ENCODE measurements around the gene DLG1. TPM values are rescaled to one million over a fixed set of nuclear protein-coding genes. Genes with fewer than 3 reads are reported as not detected.

DLG1 gene
- polyA plus RNA-seq, 1 donor from 2014 or later, result 43.9 TPM

GRCh38 chr3:197258168-197258755 is 40.1 kb downstream of the DLG1 start:
- H3K27ac ChIP-seq (ENCODE audit: low read length), result no peak overlapping the region

GRCh38 chr3:197257711-197258110 is 40.7 kb downstream of the DLG1 start:
- TF ChIP-seq TAF1 (IDR thresholded peaks at IDR 0.05; ENCODE audit: low read depth) (no peak), MXI1 (conservative IDR thresholded peaks at IDR 0.05; ENCODE audit: poor library complexity, severe bottlenecking) (no peak), CTCF (IDR thresholded peaks at IDR 0.05; ENCODE audit: poor library complexity, severe bottlenecking) (no peak), RAD21 (conservative IDR thresholded peaks at IDR 0.05) (no peak), SMC3 (conservative IDR thresholded peaks at IDR 0.05; ENCODE audit: poor library complexity) (no peak), REST (IDR thresholded peaks at IDR 0.05; ENCODE audit: borderline replicate concordance) (no peak), EZH2 (IDR thresholded peaks at IDR 0.05; ENCODE audit: borderline replicate concordance, insufficient read depth, low read length, poor library complexity, severe bottlenecking) (no peak), POLR2AphosphoS5 (IDR thresholded peaks at IDR 0.05) (no peak), EP300 (conservative IDR thresholded peaks at IDR 0.05; ENCODE audit: poor library complexity, severe bottlenecking) (no peak)

More at GRCh38 chr3:197258168-197258755, 40.1 kb downstream of the DLG1 start:
- Histone ChIP-seq H3K79me2 (replicated peaks; ENCODE audit: insufficient read depth, low read length) (peaks cover 42% of the 10 kb centered on the region), H3K4me3 (ENCODE audit: low read length) (peak overlapping the region; percentile 53), H3K9ac (ENCODE audit: low read length) (no peak overlapping the region), H3K27me3 (ENCODE audit: insufficient read depth, low read depth, low read length) (no peaks in the 10 kb centered on the region), H3K9me2 (ENCODE audit: insufficient read depth, low read length) (no peaks in the 10 kb centered on the region), H3K9me3 (ENCODE audit: low read length) (no peaks in the 10 kb centered on the region), H3K4me2 (ENCODE audit: low read length) (peak overlapping the region; percentile 10), H4K20me1 (ENCODE audit: insufficient read depth) (no peaks in the 10 kb centered on the region), H3K36me3 (ENCODE audit: insufficient read depth, low read length) (no peaks in the 10 kb centered on the region), H2AFZ (ENCODE audit: low read depth, low read length) (no peak overlapping the region), H3F3A (ENCODE audit: insufficient read depth, low read length, poor library complexity, severe bottlenecking) (no peaks in the 10 kb centered on the region)
- TF ChIP-seq EP300 (conservative IDR thresholded peaks at IDR 0.05; ENCODE audit: poor library complexity, severe bottlenecking), result no peak
- no peak for TF ChIP-seq SMC3 (conservative IDR thresholded peaks at IDR 0.05; ENCODE audit: poor library complexity)
- no peak for TF ChIP-seq CTCF (IDR thresholded peaks at IDR 0.05; ENCODE audit: poor library complexity, severe bottlenecking)

More at GRCh38 chr3:197257711-197258110, 40.7 kb downstream of the DLG1 start:
- H3K79me2 ChIP-seq (replicated peaks; ENCODE audit: insufficient read depth, low read length), result peaks cover 42% of the 10 kb centered on the region
- H3K9ac ChIP-seq (ENCODE audit: low read length), result no peak overlapping the region
- H3K9me3 ChIP-seq (ENCODE audit: low read length), result no peaks in the 10 kb centered on the region
- no peaks in the 10 kb centered on the region for H3F3A ChIP-seq (ENCODE audit: insufficient read depth, low read length, poor library complexity, severe bottlenecking)
- H2AFZ ChIP-seq (ENCODE audit: low read depth, low read length), result no peak overlapping the region
- H3K4me3 ChIP-seq (ENCODE audit: low read length), result peak overlapping the region; percentile 53
- H3K4me2 ChIP-seq (ENCODE audit: low read length), result no peak overlapping the region
- no peak overlapping the region for H3K27ac ChIP-seq (ENCODE audit: low read length)
- no peaks in the 10 kb centered on the region for H3K9me2 ChIP-seq (ENCODE audit: insufficient read depth, low read length)
- H4K20me1 ChIP-seq (ENCODE audit: insufficient read depth), result no peaks in the 10 kb centered on the region
- H3K27me3 ChIP-seq (ENCODE audit: insufficient read depth, low read depth, low read length), result no peaks in the 10 kb centered on the region
- no peaks in the 10 kb centered on the region for H3K36me3 ChIP-seq (ENCODE audit: insufficient read depth, low read length)

All from neural cell (in vitro differentiated cells).